Neural progenitor cell (in vitro differentiated cells): ENCODE data around the gene OLFM4.

Experiments
- CTCF ChIP-seq: fragments of 200-600 bp; sonication (generic); IDR thresholded peaks from 2 replicates; pipeline ENCODE4 v1.5.1; 2017; ENCODE audit warnings: antibody characterized with exemption, mild to moderate bottlenecking
- EZH2 ChIP-seq: fragments of 200-600 bp; sonication (generic); IDR thresholded peaks from 2 replicates; pipeline ENCODE4 v1.6.1; 2017; ENCODE audit warnings: antibody characterized with exemption, mild to moderate bottlenecking, moderate library complexity
- EZH2phosphoT487 ChIP-seq: fragments of 200-600 bp; sonication (generic); IDR thresholded peaks from 2 replicates; pipeline ENCODE4 v1.6.1; 2017; ENCODE audit warnings: antibody characterized with exemption

GRCh38 chr13:53092931-53093330, 64.3 kb downstream of the OLFM4 start:
- TF ChIP-seq CTCF (no peak), EZH2phosphoT487 (no peak), EZH2 (no peak)
